Ovary (tissue), 3 donors: Measurements from ENCODE around the gene PPP1R9B.

Source experiments
- EP300 ChIP-seq: sonication (generic); formaldehyde crosslinking; IDR thresholded peaks from one replicate; pipeline ENCODE4 v1.6.1; 2017; ENCODE audit warnings: antibody characterized with exemption
- POLR2A ChIP-seq: fragments of 450-650 bp; IDR thresholded peaks from one replicate; pipeline ENCODE4 v1.6.1; 2017; ENCODE audit warnings: antibody characterized with exemption, mild to moderate bottlenecking, moderate library complexity
- TF ChIP-seq, protein P1 (sequence below), 3 donors: fragments of 450-650 bp in 2 of 3; fragments of 200-600 bp in 1 of 3; IDR thresholded peaks; one replicate each; pipeline versions ENCODE4 v1.5.1 to v1.8.0; 2016 to 2022; ENCODE audit warnings: antibody characterized with exemption in 3 of 3, mild to moderate bottlenecking in 1 of 3
- donor health status: DM: no; HTN: no; CAD: no.

DNA sequence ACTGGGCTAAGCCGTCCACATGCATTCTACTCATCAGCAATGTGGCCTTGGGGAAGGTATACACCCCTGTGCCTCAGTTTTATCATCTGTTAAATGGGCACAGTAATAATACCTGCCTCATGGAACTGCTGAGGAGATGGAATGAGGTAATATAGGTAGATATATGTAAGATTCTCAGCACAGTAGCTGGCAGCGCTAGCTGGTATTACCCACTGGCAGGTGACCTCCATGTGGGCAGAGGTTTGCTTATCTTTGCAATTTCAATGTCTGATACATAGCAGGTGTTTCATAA lies 14.2 kb upstream of the PPP1R9B start:
- TF ChIP-seq, protein P1, sequence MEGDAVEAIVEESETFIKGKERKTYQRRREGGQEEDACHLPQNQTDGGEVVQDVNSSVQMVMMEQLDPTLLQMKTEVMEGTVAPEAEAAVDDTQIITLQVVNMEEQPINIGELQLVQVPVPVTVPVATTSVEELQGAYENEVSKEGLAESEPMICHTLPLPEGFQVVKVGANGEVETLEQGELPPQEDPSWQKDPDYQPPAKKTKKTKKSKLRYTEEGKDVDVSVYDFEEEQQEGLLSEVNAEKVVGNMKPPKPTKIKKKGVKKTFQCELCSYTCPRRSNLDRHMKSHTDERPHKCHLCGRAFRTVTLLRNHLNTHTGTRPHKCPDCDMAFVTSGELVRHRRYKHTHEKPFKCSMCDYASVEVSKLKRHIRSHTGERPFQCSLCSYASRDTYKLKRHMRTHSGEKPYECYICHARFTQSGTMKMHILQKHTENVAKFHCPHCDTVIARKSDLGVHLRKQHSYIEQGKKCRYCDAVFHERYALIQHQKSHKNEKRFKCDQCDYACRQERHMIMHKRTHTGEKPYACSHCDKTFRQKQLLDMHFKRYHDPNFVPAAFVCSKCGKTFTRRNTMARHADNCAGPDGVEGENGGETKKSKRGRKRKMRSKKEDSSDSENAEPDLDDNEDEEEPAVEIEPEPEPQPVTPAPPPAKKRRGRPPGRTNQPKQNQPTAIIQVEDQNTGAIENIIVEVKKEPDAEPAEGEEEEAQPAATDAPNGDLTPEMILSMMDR (IDR thresholded peaks at IDR 0.05) = no peak
- no peak for TF ChIP-seq POLR2A
- TF ChIP-seq EP300 = no peak
